ENCODE measurements around the gene HYAL3. TPM values are rescaled to one million over a fixed set of nuclear protein-coding genes. Genes with fewer than 3 reads are reported as not detected.
A peak's percentile ranks its signal among the peaks of the same experiment; 100 is the strongest.

The HYAL3 gene
- polyA plus RNA-seq, 1 donor = 1.3 TPM

GRCh38 chr3:50330330-50330729 is 31.1 kb upstream of the HYAL3 start:
- no peak for DNase-seq

DNA sequence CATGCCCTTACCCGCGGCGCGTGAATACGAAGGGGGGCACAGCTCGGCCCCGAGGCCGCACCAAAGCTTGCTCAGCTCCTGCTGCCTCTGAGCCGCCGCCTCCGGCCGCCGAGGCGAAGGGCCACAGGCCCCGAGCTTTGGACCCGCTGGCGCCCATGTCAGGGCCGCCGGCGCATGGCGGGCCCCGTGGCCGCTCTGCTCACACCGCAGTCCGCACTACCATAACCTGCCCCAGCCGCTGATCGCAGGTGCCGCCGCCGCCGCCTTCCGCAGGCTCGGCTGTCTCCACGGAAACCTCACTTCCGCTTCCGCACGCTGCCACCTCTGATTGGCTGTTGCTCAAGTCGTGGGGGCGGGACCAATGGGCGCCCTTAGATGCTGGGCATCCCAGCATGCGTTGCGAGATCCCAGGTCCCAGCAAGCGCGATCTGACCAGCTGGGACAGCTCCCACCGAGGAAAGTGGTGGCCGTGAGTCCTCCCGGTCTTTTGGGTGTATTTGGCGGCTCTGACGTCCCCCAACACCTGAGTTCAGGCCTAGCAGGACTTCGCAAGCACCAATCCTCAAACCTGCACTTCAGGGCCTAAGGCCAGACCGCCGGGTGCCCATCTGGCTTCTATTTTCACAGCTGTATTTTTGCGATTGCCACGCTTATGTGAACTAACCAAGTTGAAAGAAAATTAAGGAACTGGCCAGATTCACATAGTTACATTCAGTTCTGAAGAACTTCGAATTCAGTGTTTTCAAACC is 28.9 kb upstream of the HYAL3 start, which contains the start of gene TUSC2:
Gene TUSC2 (minus strand): TSS at position 281 of the 749 bp plus-strand sequence. CDS start 124 bp downstream, at position 157.
- peak; percentile 96 for DNase-seq

GRCh38 chr3:50327129-50327528 is 27.9 kb upstream of the HYAL3 start:
- DNase-seq = no peak

DNA sequence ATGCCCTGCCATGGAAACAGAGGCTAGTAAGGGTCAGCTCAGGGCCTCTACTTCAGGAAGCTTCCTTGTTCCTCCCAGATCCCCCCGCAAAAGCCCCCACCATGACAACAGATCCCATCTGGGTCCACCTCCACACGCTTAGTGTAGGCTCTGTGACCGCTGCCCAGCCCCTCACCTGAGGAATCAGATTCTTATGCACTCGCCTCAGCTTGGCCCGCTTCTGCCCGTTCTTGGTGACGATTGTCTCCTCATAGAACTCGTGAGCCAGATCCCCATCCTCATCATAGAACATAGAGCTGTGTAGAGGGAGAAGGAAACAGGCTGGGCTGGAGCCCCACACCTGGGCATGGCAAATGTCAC is 27.0 kb upstream of the HYAL3 start:
- no peak for DNase-seq

DNA sequence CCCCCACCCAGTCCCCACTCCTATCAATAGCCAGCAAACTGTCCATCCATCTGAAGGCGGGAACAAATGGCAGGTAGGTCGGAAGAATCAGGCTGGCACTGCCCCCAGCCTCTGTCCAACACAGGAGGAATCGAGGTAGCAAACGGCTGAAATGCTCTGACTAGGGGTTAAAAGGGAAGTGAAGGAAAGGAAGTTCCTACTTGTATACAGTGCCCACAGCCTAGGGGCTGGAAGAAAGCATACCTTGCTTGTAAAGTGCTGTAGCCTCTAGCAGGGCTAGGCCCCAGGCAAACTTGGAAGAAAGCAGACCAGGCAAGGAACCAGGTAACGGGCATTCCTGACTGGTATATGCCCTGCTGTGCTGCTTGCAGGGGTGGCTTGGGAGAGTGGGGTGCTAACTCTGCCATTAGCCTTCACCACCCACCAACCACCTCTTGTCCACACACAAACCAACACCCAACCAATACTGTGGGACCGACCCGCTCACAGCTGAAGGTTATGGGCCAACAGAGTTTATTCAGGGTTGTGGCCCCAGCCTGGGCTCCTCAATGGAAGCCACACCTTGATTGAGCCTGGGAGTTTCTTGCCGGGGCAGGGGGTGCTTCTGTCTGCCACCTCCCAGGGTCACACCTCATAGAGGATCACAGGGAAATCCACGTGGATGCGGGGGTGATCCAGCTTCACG is 26.4 kb upstream of the HYAL3 start:
- DNase-seq = no peak

DNA sequence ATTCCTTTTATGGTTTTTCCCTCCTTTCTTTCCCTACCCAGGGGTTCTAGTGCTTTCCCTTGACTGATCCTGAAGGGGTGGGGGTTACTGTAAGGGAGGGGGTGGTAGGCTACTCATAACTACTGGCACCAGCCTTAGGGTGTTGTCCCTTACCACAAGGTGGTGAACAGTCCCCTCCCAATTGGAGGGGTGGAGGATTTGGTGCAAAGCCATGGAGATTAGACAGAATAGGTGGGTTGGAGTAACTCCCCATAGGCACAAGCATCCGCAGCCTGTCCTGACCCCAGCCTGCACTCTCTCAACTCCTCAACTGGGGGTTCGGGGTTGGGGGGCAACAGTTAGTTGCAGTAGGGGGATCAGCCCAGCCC is 25.9 kb upstream of the HYAL3 start:
- DNase-seq = no peak

DNA sequence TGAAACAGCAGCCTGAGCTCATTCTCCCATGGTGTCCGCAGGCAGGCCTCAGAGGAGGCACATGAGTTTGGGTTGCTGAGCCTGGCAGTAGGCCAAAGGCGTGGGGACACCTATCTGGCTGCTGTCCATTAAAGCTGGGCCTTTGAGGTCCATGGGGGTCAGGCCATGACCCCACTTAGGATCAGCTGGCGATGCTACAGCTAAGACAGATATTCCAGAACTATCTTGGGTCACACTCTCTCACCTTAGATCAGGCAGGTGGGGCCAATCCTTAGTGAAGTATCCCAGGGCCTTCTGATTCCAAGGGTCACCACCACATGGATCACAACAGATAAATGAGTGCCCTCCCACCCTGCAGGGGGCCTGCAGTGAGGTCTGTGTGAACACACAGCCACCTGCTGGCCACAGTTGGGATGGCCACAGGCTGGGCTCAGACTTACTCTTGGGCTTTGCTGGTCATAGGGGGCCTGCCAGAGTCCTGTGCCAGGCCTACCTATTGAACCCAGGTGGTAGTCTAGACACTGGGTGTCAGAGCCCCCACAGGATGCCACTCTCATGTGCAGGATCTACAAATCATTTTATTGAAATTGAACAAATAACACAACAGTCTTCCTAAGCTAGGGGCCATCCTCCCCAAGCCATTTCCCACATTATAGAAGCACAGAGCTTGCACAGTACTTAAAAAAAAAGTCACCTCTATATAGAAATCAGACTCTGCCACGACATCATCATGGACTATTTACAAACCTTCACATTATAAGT is 25.3 kb upstream of the HYAL3 start:
- peak; percentile 66 for DNase-seq

GRCh38 chr3:50323614-50324199 is 24.5 kb upstream of the HYAL3 start:
- no peak for DNase-seq

GRCh38 chr3:50323092-50323600 is 23.9 kb upstream of the HYAL3 start:
- DNase-seq = no peak

- no peak for DNase-seq
These were observed 23.3 kb upstream of the HYAL3 start, which contains the start of gene HYAL2 for GRCh38 chr3:50322386-50323091. HYAL2 (minus strand) TSS chr3:50322745; CDS start chr3:50320489, 2,256 bp downstream.

DNA sequence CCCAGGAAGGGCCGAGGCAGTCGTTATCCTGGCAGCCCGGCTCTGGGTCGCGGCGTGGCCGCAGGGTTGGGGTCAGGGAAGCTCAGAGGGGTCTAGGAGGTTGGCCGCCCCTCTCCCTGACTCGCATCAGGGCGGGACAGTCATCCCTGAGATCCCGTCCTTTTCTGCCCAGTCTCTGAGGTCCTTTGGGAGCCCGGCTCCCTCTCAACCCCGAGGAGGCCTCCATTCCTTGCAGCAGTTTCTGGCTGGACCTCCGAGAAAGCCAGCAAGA is 22.8 kb upstream of the HYAL3 start:
- no peak for DNase-seq

DNA sequence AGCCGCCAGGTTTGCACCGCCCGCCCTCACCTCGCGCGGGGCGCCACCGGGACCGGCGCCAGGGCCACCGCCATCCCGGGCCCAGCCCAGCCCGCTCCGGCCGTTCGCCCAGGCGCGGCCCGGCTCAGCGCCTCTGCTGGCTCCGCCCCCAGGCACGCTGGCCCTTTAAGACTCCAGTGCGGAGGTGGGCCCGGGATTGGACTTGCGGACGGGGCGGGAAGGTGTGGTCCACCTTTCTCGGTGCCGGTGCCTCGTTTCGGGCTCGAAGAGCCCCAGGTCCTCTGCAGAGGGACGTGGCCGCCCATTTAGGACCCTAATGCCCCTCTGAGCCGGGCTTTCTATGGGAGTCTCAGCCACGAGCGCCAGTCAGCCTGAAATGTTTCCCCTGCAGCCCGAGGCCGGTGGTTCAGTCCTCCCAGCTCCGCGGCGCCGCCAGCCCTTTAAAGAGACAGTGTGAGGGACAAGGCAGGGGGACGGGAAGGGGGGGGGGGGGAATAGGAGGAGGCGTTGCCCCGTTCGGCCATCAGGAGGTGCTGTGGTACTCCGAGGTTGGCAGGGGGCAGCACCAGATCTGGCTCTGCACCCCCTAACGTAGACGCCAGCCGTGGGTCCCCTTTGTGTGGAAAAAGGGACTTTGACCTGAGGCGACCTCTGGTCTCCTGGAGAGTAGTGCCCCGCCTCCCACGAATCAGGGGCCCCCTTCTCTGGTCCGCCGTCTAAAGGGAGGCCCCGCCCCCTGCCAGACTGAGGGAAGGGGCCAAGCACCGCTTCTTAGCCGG is 22.3 kb upstream of the HYAL3 start:
- DNase-seq = peak; percentile 90

DNA sequence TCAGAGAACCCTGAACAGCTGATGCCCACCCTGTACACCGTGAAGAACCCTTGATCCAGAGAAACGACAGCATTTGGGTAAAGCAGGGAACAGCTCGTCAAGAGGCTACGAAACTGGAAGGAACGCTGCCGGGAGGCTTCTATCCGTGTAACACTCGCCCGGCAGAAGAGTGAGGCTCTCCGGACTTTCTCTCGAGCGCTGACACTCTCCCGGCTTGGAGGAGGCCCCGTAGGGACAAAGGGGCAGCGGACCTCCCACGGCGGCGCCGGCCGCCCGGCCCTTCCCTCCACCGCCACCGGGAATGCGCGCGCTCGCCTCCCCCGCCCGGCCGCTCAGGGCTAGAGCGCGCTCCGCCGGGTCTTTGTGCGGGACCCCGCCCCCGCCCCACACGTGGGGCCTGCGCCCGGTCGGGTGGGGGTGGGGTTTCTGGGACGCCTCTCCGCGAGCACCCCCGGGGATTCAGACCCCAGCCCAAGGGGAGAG is 21.7 kb upstream of the HYAL3 start:
- peak; percentile 87 for DNase-seq

DNA sequence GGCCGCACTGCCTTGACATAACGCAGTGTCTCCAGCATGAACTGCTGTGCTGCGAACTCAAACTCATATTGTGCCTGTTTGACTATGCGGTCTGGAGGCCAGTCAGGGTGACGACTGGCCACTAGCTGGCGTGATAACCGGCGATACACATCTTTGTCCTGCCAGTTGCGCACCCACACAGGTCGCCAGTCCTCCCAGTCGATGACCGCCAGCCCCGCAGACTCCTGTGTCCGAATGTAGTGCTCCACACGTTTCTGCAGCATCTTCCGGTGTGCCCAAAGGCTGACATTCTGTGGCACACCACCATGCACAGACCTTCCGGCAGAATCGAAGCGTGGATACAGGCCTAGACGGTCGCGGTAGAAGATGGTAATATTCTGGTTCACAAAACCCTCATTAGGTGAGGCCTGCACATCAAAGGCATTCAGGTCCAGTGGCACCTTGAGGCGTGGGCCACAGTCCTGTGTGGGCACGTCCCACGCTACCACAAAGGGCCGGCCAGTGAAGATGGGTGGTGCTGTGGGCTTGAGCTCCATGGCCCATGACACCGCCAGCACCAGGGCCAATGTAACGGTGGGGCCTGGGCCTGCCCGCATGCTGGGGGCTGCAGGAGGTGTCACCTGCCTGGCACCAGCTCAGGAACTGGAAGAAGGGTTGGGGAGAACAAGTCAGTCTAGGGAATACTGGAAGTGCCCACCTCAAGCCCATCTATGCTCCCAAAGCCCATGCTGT is 20.9 kb upstream of the HYAL3 start:
- no peak for DNase-seq

- DNase-seq = no peak
These were observed 20.1 kb upstream of the HYAL3 start for GRCh38 chr3:50319181-50319893.

DNA sequence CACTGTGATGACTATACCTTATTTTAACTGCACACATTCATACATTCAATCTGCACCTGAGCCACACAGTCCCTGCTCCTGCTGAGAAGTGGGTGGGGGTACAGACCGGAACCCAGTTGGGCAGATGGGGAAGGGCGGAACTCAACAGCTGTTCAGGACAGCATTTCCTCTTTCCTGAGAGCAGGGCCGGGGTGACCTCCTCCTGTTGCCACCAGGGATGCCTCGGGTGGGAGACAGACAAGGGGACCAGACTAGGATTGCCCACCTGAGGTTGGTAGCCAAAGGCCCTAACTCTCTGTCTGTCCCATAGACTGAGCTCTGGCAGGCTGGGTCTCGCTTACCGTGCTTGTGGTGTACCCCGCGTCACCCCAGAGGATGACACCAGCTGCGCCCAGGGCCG is 19.4 kb upstream of the HYAL3 start:
- DNase-seq = no peak

DNA sequence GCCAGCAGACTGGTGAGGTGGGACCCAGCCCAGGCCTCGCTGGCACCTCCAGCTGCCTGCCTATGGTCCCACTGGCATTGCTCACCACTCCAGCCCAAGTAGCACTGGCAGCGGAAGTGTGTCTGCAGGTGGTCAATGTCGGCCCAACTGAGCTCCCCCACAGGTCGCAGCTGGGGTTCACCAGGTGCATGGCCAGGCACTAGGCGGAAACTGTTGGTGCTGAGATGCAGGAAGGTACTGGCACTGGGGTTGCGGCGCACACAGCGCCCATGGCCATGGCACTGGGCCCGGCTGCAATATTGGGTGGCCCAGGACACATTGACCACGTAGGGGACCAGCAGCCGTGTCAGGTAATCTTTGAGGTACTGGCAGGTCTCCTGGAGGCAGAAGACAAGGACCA is 19.0 kb upstream of the HYAL3 start:
- no peak for DNase-seq

GRCh38 chr3:50317300-50317699 is 18.1 kb upstream of the HYAL3 start:
- DNase-seq = no peak

GRCh38 chr3:50316657-50317242 is 17.5 kb upstream of the HYAL3 start:
- DNase-seq = no peak

DNA sequence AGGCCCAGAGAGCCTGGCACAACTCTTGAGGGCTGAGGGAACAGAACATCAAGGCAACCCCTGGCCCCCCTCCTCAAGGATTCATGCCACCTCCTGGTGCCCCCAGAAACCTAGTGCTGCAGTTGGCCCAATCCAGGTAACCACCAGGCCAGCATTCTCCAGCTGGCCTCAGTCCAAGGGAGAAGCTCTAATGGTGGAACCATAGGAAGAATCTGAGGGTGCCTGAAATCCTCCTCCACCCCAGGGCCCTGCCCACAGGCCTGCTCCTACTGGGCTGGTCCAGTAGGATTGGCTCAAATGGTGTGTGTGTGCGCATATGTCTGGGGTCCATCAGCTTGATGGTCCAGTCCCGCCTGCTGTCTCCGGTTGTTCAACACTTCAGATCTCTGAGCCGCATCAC is 15.6 kb upstream of the HYAL3 start:
- no peak for DNase-seq
